Measurements from ENCODE around the gene ITPR1.

The ITPR1 gene

GRCh38 chr3:4856136-4856535 lies 363.0 kb downstream of the ITPR1 start:
- no peak for TF ChIP-seq CTCF (IDR thresholded peaks at IDR 0.05; ENCODE audit: low read depth, low read length, missing control alignments)
- no peak for DNase-seq (ENCODE audit: extremely low read depth, low read depth)
- no peak overlapping the region for H3K4me3 ChIP-seq (replicated peaks; ENCODE audit: low read depth, low read length)

- no peak for DNase-seq (ENCODE audit: extremely low read depth, low read depth)
- no peak for TF ChIP-seq CTCF (IDR thresholded peaks at IDR 0.05; ENCODE audit: low read depth, low read length, missing control alignments)
- no peak overlapping the region for H3K4me3 ChIP-seq (replicated peaks; ENCODE audit: low read depth, low read length)
Observed at GRCh38 chr3:4856564-4856963, 363.4 kb downstream of the ITPR1 start.

- H3K4me3 ChIP-seq (replicated peaks; ENCODE audit: low read depth, low read length) = no peak overlapping the region
- TF ChIP-seq CTCF (IDR thresholded peaks at IDR 0.05; ENCODE audit: low read depth, low read length, missing control alignments) = no peak
- DNase-seq (ENCODE audit: extremely low read depth, low read depth) = no peak
Observed at GRCh38 chr3:4856986-4857385, 363.8 kb downstream of the ITPR1 start.

GRCh38 chr3:4859788-4860187 lies 366.6 kb downstream of the ITPR1 start:
- no peak for TF ChIP-seq CTCF (IDR thresholded peaks at IDR 0.05; ENCODE audit: low read depth, low read length, missing control alignments)
- no peak for DNase-seq (ENCODE audit: extremely low read depth, low read depth)
- H3K4me3 ChIP-seq (replicated peaks; ENCODE audit: low read depth, low read length) = no peak overlapping the region

- TF ChIP-seq CTCF (IDR thresholded peaks at IDR 0.05; ENCODE audit: low read depth, low read length, missing control alignments) = no peak
- no peak for DNase-seq (ENCODE audit: extremely low read depth, low read depth)
- no peak overlapping the region for H3K4me3 ChIP-seq (replicated peaks; ENCODE audit: low read depth, low read length)
Observed at GRCh38 chr3:4862973-4863372, 369.8 kb downstream of the ITPR1 start.

- no peak overlapping the region for H3K4me3 ChIP-seq (replicated peaks; ENCODE audit: low read depth, low read length)
- TF ChIP-seq CTCF (IDR thresholded peaks at IDR 0.05; ENCODE audit: low read depth, low read length, missing control alignments) = no peak
- no peak for DNase-seq (ENCODE audit: extremely low read depth, low read depth)
Observed at GRCh38 chr3:4864503-4864902, 371.4 kb downstream of the ITPR1 start.

- no peak for DNase-seq (ENCODE audit: extremely low read depth, low read depth)
- no peak for TF ChIP-seq CTCF (IDR thresholded peaks at IDR 0.05; ENCODE audit: low read depth, low read length, missing control alignments)
Observed at GRCh38 chr3:4865714-4866113, 372.6 kb downstream of the ITPR1 start.

More at GRCh38 chr3:4865714-4866113, 372.6 kb downstream of the ITPR1 start:
- no peak overlapping the region for H3K4me3 ChIP-seq (replicated peaks; ENCODE audit: low read depth, low read length)

All from HFF-Myc (cell line).